ENCODE measurements around the gene MTG1.
"Not testable (repeated sequence)": the region's sequence is repeated elsewhere in the genome, so short reads cannot be mapped to it uniquely, and the experiment has no call there.

The MTG1 gene

GRCh38 chr10:133411523-133412380, 17.8 kb downstream of the MTG1 start:
- no peak overlapping the region for H3K27ac ChIP-seq
- TF ChIP-seq, protein P1, sequence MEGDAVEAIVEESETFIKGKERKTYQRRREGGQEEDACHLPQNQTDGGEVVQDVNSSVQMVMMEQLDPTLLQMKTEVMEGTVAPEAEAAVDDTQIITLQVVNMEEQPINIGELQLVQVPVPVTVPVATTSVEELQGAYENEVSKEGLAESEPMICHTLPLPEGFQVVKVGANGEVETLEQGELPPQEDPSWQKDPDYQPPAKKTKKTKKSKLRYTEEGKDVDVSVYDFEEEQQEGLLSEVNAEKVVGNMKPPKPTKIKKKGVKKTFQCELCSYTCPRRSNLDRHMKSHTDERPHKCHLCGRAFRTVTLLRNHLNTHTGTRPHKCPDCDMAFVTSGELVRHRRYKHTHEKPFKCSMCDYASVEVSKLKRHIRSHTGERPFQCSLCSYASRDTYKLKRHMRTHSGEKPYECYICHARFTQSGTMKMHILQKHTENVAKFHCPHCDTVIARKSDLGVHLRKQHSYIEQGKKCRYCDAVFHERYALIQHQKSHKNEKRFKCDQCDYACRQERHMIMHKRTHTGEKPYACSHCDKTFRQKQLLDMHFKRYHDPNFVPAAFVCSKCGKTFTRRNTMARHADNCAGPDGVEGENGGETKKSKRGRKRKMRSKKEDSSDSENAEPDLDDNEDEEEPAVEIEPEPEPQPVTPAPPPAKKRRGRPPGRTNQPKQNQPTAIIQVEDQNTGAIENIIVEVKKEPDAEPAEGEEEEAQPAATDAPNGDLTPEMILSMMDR (conservative IDR thresholded peaks at IDR 0.05) = no peak

DNA sequence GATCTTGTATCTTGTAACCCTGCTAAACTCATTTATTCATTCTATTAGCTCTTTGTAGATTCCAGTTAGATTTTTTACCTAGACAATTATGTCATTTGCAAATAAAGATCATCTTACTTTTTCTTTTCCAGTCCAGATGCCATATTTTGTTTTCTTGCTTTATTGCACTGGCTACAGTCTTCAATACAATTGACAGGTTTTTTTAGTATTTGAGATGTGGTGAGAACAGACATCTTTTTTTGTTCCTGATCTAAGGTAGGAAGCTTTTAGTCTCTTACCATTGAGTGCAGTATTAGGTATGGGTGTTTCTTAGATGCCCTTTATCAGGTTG, 18.4 kb downstream of the MTG1 start:
- H3K27ac ChIP-seq = no peak overlapping the region
- TF ChIP-seq, protein P1 (conservative IDR thresholded peaks at IDR 0.05) = no peak

DNA sequence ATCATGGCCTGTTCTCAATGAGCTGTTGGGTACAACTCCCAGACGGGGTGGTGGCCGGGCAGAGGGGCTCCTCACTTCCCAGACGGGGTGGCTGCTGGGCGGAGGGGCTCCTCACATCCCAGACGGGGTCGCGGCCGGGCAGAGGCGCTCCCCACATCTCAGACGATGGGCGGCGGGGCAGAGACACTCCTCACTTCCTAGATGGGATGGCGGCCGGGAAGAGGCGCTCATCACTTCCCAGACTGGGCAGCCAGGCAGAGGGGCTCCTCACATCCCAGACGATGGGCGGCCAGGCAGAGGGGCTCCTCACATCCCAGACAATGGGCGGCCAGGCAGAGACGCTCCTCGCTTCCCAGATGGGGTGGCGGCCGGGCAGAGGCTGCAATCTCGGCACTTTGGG, 20.4 kb downstream of the MTG1 start:
- H3K27ac ChIP-seq = not testable (repeated sequence)

DNA sequence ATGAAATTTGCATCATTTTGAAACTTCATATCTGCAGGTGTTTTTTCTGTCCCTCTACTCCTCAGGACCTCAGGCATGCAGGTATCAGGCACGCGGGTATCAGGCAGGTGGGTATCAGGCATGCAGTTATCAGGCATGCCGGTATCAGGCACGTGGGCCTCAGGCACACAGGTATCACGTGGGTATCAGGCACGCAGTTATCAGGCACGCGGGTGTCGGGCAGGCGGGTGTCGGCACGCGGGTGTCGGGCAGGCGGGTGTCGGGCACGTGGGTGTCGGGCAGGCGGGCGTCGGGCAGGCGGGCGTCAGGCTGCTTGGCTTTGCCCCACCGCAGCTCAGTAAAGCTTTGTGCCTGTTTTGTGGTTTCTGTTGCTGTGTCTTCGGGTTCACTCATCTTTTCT, 21.8 kb downstream of the MTG1 start:
- no peak overlapping the region for H3K27ac ChIP-seq
- TF ChIP-seq, protein P1 (conservative IDR thresholded peaks at IDR 0.05) = no peak

DNA sequence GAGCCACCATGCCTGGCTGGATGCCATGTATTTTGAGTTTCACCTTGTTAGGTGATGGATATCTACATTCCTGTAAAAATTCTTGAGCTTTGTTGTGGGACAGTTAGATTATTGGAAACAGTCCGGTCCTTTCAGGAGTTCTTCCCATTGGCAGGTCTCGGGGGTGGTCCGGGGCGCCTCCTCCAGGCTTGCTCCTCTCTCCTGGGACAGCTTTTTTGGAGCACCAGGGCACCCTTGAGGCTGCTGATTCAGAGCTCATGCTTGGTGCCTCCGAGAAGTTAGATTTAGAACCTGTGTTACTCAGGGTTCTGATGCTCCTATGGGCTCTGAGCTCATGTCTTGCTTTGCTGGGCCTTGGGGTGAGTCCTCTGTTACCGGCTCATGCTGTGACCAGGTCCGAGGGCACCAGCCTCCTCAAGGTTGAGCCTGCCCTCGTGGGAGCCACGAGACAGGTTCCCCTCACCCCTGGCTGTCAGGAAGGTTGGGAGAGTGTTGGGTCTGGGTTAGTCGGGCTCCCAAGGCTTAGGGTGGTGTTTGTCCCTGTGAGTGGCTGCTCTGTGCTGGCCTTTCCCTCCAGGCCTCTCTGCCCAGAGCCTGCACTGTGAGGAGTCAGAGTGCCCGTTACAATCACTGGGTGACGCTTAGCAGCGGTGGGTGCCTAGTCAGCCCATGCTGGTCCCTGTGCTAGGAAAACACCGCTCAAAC, 24.5 kb downstream of the MTG1 start:
- H3K27ac ChIP-seq = no peak overlapping the region
- TF ChIP-seq, protein P1 (conservative IDR thresholded peaks at IDR 0.05) = no peak

DNA sequence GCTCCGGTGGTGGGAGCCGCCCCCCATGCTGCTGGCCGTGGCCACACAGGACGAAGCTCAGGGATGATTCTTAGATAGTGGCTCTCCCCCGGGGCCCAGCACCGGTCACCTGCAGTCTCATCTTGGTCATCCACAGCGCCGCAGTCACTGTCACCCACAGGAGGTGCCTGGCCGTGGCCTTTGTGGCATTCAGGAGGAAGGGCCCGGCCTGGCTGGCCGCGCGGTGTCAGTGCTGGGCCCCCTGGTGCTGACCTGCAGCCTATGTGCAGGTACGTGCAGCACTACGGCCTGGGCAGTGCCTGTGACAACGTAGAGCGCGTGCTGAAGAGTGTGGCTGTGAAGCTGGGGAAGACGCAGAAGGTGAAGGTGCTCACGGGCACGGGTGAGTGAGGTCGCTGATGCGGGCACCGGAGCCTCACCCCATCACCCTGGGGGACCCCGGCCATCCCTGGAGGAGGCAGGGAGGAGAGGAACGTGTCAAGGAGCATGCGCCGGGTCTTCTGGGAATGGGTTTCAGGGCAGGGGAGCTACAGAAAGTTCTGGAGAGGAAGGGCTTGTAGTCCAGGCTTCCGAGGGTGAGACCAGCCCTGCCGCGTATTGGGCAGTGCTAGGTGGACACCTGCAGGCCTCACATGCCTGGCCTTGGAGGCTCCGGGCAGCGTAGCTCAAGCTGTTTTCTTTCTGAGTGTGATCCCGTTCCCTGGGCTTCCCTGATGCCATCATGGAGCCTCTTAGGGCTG, 25.4 kb downstream of the MTG1 start:
- TF ChIP-seq, protein P1 (conservative IDR thresholded peaks at IDR 0.05) = no peak
- no peak overlapping the region for H3K27ac ChIP-seq

DNA sequence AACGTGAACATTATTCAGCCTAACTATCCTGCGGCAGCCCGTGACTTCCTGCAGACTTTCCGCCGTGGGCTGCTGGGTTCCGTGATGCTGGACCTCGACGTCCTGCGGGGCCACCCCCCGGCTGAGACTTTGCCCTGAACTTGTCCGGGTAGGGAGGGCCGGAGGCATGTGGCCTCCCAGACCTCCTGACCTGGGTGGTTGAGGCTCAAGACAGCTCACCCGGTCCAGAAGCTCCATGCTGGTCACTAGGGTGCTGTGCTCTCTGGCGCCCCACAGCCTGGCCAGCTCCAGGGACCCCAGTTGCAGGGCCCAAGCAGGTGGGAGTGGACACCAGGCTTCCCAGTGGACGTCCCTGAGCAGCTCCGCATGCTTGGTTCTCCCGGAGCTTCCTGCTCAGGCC, 26.1 kb downstream of the MTG1 start:
- TF ChIP-seq, protein P1 (conservative IDR thresholded peaks at IDR 0.05) = no peak
- H3K27ac ChIP-seq = no peak overlapping the region

Data from VCaP (cell line).